Immature natural killer cell (primary cell): Measurements from ENCODE around the gene SPRN. TPM values are rescaled to one million over a fixed set of nuclear protein-coding genes. Genes with fewer than 3 reads are reported as not detected.
"Not testable (repeated sequence)": the region's sequence is repeated elsewhere in the genome, so short reads cannot be mapped to it uniquely, and the experiment has no call there.

Source experiments
- DNase-seq, 3 donors: peaks; one replicate each; pipeline ENCODE4 v3.0.0; 2022; ENCODE audit warnings: mixed read lengths in 1 of 3
- H3K27ac Mint-ChIP-seq, 6 donors: one replicate each; pipeline ENCODE4 v1.8.0; 2020; ENCODE audit warnings: mixed read lengths in 6 of 6, mild to moderate bottlenecking in 5 of 6, inconsistent platforms in 4 of 6, moderate library complexity in 3 of 6
- H3K27me3 Mint-ChIP-seq, 3 donors: one replicate each; pipeline ENCODE4 v1.8.0; 2020 to 2021; ENCODE audit warnings: low read depth in 3 of 3, mild to moderate bottlenecking in 3 of 3, mixed read lengths in 3 of 3, moderate library complexity in 3 of 3, inconsistent platforms in 1 of 3
- H3K36me3 Mint-ChIP-seq, 3 donors: one replicate each; pipeline ENCODE4 v1.8.0; 2020; ENCODE audit warnings: mixed read lengths in 3 of 3, inconsistent platforms in 2 of 3, mild to moderate bottlenecking in 2 of 3
- H3K4me1 Mint-ChIP-seq, 2 donors: one replicate each; pipeline ENCODE4 v1.8.0; 2020; ENCODE audit warnings: inconsistent platforms in 2 of 2, mild to moderate bottlenecking in 2 of 2, mixed read lengths in 2 of 2, moderate library complexity in 1 of 2
- H3K4me3 Mint-ChIP-seq, 5 donors: one replicate each; pipeline ENCODE4 v1.8.0; 2020; ENCODE audit warnings: mild to moderate bottlenecking in 5 of 5, mixed read lengths in 5 of 5, inconsistent platforms in 3 of 5, moderate library complexity in 3 of 5
- H3K9me3 Mint-ChIP-seq, 6 donors: one replicate each; pipeline ENCODE4 v1.8.0; 2020; ENCODE audit warnings: mild to moderate bottlenecking in 6 of 6, mixed read lengths in 6 of 6, inconsistent platforms in 4 of 6, moderate library complexity in 3 of 6
- polyA plus RNA-seq, 3 donors: library from polyadenylated mRNA; unstranded; fragments of 300-500 nt; fragmentation: Illumina TruSeq; gene quantifications; one replicate each; pipeline ENCODE4 v1.2.3, GENCODE V29; 2021

Gene SPRN
- polyA plus RNA-seq, 3 donors from 2014 or later: 0.30 to 0.37 TPM; not detected in 1

DNA sequence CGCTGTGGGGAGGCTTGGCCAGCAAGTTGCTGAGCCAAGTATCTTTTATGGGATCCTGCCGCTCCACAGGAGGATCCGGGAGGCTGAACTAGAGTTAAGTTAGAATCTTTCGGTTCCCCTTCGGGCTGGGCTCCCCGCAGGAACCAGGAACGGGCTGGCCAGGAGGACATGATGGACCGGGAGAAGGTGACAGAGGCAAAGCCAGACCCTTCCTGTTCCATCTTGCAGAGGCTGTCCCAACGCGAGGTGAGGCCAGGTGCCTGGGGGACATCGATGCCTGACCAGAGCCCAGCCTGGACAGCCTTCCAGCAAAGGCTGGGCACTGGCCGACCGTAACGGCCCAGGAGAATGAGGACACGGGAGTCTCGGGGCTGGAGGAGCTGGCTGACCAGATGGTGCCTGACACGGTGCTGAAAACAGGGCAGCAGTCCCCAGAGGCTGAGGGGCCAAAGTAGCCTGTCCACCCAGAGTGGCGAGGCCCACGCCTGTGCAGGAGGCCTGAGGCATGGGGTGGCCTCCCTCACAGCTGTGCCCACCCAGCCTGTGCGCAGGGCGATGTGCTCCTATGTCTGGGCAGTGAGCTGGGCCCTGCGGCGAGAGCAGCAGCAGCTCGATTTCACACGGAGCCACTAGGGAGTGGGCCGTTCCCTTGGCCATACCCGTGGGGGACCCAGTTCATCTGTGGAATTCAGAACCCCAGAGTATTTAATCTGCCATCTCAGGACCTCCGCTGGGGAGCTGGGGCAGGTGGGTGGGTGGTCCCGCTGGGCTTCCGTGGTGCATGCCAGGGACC lies 47.2 kb downstream of the SPRN start:
- Mint-ChIP-seq H3K4me1 (peaks cover 13% of the 10 kb centered on the region in 2 donors), H3K27ac (no peak overlapping the region), H3K4me3 (peak overlapping the region in 4 of 5 donors; percentile 36 to 89 (median 48)), H3K9me3 (no peaks in the 10 kb centered on the region), H3K36me3 (no peaks in the 10 kb centered on the region), H3K27me3 (peaks cover 0 to 2% (median 0%) of the 10 kb centered on the region in 3 donors)
- no peak for DNase-seq

DNA sequence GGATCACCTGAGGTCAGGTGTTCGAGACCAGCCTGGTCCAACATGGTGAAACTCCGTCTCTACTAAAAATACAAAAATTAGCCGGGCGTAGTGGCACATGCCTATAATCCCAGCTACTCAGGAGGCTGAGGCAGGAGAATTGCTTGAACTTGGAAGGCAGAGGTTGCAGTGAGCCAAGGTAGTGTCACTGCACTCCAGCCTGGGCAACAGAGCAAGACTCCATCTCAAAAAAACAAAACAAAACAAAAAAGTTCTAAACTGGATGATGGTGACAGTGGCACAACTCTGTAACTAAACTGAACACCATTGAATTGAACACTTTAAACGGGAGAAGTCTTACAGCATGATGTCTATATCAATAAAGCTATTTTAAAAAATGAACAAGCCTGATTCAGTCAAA lies 48.2 kb downstream of the SPRN start:
- peaks cover 7 to 16% of the 10 kb centered on the region in 2 donors for H3K4me1 Mint-ChIP-seq
- DNase-seq, H3K9me3 Mint-ChIP-seq, H3K36me3 Mint-ChIP-seq, H3K27ac Mint-ChIP-seq, H3K27me3 Mint-ChIP-seq: not testable (repeated sequence)
- peak overlapping the region; percentile 46 to 75 (median 49) for H3K4me3 Mint-ChIP-seq

- no peaks in the 10 kb centered on the region for H3K36me3 Mint-ChIP-seq
- H3K27me3 Mint-ChIP-seq: peaks cover 0 to 2% (median 0%) of the 10 kb centered on the region in 3 donors
- peak overlapping the region; percentile 0 to 69 (median 47) for H3K4me3 Mint-ChIP-seq
- DNase-seq: no peak
- H3K9me3 Mint-ChIP-seq: no peaks in the 10 kb centered on the region
- no peak overlapping the region for H3K27ac Mint-ChIP-seq
- H3K4me1 Mint-ChIP-seq: peaks cover 7 to 16% of the 10 kb centered on the region in 2 donors
Measured at GRCh38 chr10:133375357-133376115, 48.9 kb downstream of the SPRN start.

DNA sequence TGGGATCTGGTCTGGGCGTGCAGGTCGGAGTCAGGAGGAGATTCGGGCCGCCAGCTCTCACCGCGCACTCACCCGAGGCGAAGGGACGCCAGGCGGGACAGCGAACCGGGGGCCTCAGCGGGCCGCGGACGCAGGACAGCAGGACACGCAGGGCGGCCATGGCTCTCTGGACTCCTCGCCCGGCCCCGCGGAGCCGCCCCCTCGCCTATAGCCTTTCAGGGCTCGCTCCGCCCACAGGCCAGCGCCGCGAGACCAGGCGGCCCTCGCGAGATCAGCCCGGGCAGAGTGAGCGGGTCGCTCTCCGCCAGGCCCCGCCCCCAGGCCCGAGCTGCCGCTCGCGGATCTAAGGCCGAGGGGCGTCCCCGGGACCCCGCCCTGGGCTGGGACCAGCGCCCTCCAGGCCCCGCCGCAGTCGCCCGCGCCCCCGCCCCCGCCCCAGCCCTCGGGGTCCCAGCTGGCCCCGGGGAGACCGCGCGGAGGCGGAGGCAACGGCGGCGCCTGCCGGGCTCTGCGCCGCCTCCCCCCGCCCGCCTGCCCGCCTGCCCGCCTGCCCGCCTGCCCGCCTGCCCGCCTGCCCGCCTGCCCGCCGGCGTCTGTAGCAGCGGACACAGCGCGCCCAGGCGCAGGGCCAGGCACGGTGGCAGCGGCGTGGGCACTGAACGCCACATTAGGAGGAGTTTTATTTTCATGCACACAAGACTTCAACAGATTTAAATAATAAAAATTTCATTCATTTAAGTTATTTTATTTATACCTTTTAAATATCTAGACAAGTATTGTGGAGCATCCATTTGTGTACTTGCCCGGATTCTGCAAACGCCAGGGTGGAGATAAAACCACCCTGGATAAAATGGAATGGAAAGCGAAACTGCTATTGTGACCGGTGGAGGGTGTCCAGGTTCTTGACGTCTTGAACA lies 51.0 kb downstream of the SPRN start, which contains the start of gene ECHS1:
Gene ECHS1 (minus strand): TSS at position 181 of the 917 bp plus-strand sequence. CDS start 21 bp downstream, at position 160.
- H3K27ac Mint-ChIP-seq: peak within 1 kb of the TSS; percentile 6 to 87 (median 81)
- H3K9me3 Mint-ChIP-seq: no peaks in the 10 kb centered on the region
- H3K27me3 Mint-ChIP-seq: peaks cover 0 to 3% (median 0%) of the 10 kb centered on the region in 3 donors
- peak within 1 kb of the TSS; percentile 78 to 89 (median 86) for H3K4me3 Mint-ChIP-seq
- H3K4me1 Mint-ChIP-seq: peaks cover 7 to 14% of the 10 kb centered on the region in 2 donors
- H3K36me3 Mint-ChIP-seq: peaks cover 4 to 5% (median 4%) of the 10 kb centered on the region in 3 donors
- DNase-seq: peak; percentile 93 to 94 (median 93)

DNA sequence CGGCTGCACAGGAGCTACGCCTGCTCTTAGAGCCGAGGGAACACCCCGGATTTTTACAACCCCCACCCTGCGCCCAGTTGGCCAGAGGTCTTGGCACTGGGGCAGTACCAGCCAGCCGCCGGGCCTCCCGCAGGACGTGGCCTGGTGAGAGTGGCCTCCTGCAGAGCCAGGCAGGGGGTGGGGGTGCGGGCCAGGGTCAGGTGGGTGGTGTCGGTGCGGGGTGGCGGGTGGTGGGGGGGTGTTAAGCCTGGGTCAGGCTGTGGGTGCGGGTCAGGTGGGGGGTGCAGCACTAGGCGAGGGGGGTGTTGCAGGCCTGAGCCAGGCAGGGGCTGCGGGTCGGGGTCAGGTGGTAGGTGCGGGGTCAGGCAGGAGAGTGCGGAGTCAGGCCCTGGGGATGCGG lies 51.9 kb downstream of the SPRN start:
- Mint-ChIP-seq H3K36me3 (peaks cover 4 to 10% (median 10%) of the 10 kb centered on the region in 3 donors), H3K27me3 (peaks cover 0 to 3% (median 0%) of the 10 kb centered on the region in 3 donors), H3K4me3 (peak overlapping the region in 3 of 5 donors; percentile 71 to 80 (median 80)), H3K27ac (no peak overlapping the region), H3K9me3 (no peaks in the 10 kb centered on the region), H3K4me1 (peaks cover 7 to 13% of the 10 kb centered on the region in 2 donors)
- DNase-seq: no peak

Other genes starting within 250 kb of the SPRN start
- gene UTF1, start 194.4 kb downstream of the SPRN start, polyA plus RNA-seq: not detected
- under 1 TPM in 1 of 3 donors, not detected in 2; 0.24 TPM for gene VENTX, start 186.8 kb downstream of the SPRN start, polyA plus RNA-seq
- gene ADAM8, start 147.8 kb downstream of the SPRN start, polyA plus RNA-seq: 100 to 1,000 TPM; 143 to 294 (median 153) TPM
- gene TUBGCP2, start 115.8 kb downstream of the SPRN start, polyA plus RNA-seq: 10 to 100 TPM; 11.0 to 44.3 (median 27.5) TPM
- 10 to 100 TPM; 73.2 to 90.2 (median 88.0) TPM for gene ZNF511, start 115.7 kb downstream of the SPRN start, polyA plus RNA-seq
- gene CALY, start 87.7 kb downstream of the SPRN start, polyA plus RNA-seq: not detected
- not detected for gene PRAP1, start 77.3 kb downstream of the SPRN start, polyA plus RNA-seq
- gene FUOM, start 66.6 kb downstream of the SPRN start, polyA plus RNA-seq: 10 to 100 TPM; 12.3 to 28.7 (median 17.5) TPM
- 100 to 1,000 TPM in 2 of 3 donors, 10 to 100 TPM in 1; 91.2 to 134 (median 118) TPM for gene ECHS1, start 51.3 kb downstream of the SPRN start, polyA plus RNA-seq
- gene PAOX, start 45.4 kb downstream of the SPRN start, polyA plus RNA-seq: 10 to 100 TPM; 10.5 to 13.0 (median 11.0) TPM
- 10 to 100 TPM; 45.5 to 60.3 (median 58.3) TPM for gene MTG1, start 30.5 kb downstream of the SPRN start, polyA plus RNA-seq
- under 1 TPM in 2 of 3 donors, not detected in 1; 0.20 to 0.74 TPM for gene SCART1, start 29.3 kb upstream of the SPRN start, polyA plus RNA-seq
- 1 to 10 TPM in 1 of 3 donors, under 1 TPM in 1, not detected in 1; 0.18 to 1.5 TPM for gene CYP2E1, start 102.7 kb upstream of the SPRN start, polyA plus RNA-seq
- gene SYCE1, start 141.0 kb upstream of the SPRN start, polyA plus RNA-seq: under 1 TPM in 2 of 3 donors, not detected in 1; 0.25 to 0.48 TPM
- not detected for gene FRG2B, start 202.2 kb upstream of the SPRN start, polyA plus RNA-seq